Glomerular visceral epithelial cell (primary cell): ENCODE data around the gene SLC35F4.

Source experiments
- DNase-seq: peaks from one replicate; pipeline ENCODE4 v3.0.0-alpha.2; 2016; ENCODE audit errors: extremely low spot score

Gene SLC35F4

GRCh38 chr14:57634335-57634734, 231.6 kb downstream of the SLC35F4 start:
- DNase-seq, result no peak

GRCh38 chr14:57632649-57633048, 233.2 kb downstream of the SLC35F4 start:
- DNase-seq, result no peak

GRCh38 chr14:57617510-57617909, 248.4 kb downstream of the SLC35F4 start:
- DNase-seq, result peak; percentile 47

- DNase-seq, result no peak
Measured at GRCh38 chr14:57612946-57613345, 252.9 kb downstream of the SLC35F4 start.

- no peak for DNase-seq
Measured at GRCh38 chr14:57611555-57612075, 254.3 kb downstream of the SLC35F4 start.

- DNase-seq, result no peak
Measured at GRCh38 chr14:57610631-57611030, 255.3 kb downstream of the SLC35F4 start.

GRCh38 chr14:57609192-57610075, 256.5 kb downstream of the SLC35F4 start:
- no peak for DNase-seq

- no peak for DNase-seq
Measured at GRCh38 chr14:57607086-57607485, 258.8 kb downstream of the SLC35F4 start.

GRCh38 chr14:57583396-57583795, 282.5 kb downstream of the SLC35F4 start:
- no peak for DNase-seq

- DNase-seq, result no peak
Measured at GRCh38 chr14:57582746-57583145, 283.1 kb downstream of the SLC35F4 start.

GRCh38 chr14:57578801-57579200, 287.1 kb downstream of the SLC35F4 start:
- peak; percentile 72 for DNase-seq

- DNase-seq, result no peak
Measured at GRCh38 chr14:57576498-57576897, 289.4 kb downstream of the SLC35F4 start.

- DNase-seq, result peak; percentile 43
Measured at GRCh38 chr14:57575482-57575881, 290.4 kb downstream of the SLC35F4 start.

GRCh38 chr14:57574617-57575288, 291.1 kb downstream of the SLC35F4 start:
- peak; percentile 12 for DNase-seq

GRCh38 chr14:57573173-57573572, 292.7 kb downstream of the SLC35F4 start:
- peak; percentile 20 for DNase-seq

- no peak for DNase-seq
Measured at GRCh38 chr14:57568554-57568953, 297.3 kb downstream of the SLC35F4 start.

- DNase-seq, result no peak
Measured at GRCh38 chr14:57567220-57567619, 298.7 kb downstream of the SLC35F4 start.

- peak; percentile 46 for DNase-seq
Measured at GRCh38 chr14:57560681-57561080, 305.2 kb downstream of the SLC35F4 start.

- DNase-seq, result peak; percentile 42
Measured at GRCh38 chr14:57559576-57559975, 306.3 kb downstream of the SLC35F4 start.

GRCh38 chr14:57549765-57550420, 316.0 kb downstream of the SLC35F4 start:
- peak; percentile 57 for DNase-seq

- DNase-seq, result no peak
Measured at GRCh38 chr14:57549016-57549564, 316.8 kb downstream of the SLC35F4 start.

GRCh38 chr14:57547131-57547530, 318.8 kb downstream of the SLC35F4 start:
- no peak for DNase-seq
